GM19099 (cell line): ENCODE measurements around the gene NAV3.

Experiments
- POLR2A ChIP-seq: IDR thresholded peaks from 3 replicates; pipeline ENCODE4 v1.6.1; 2011; ENCODE audit warnings: low read depth; ENCODE audit not compliant: insufficient read length; ENCODE audit errors: extremely low read depth

The NAV3 gene

GRCh38 chr12:78038541-78038940 lies 207.8 kb downstream of the NAV3 start:
- no peak for TF ChIP-seq POLR2A

GRCh38 chr12:78038986-78039385 lies 208.3 kb downstream of the NAV3 start:
- no peak for TF ChIP-seq POLR2A

GRCh38 chr12:78040111-78040510 lies 209.4 kb downstream of the NAV3 start:
- TF ChIP-seq POLR2A, result no peak

DNA sequence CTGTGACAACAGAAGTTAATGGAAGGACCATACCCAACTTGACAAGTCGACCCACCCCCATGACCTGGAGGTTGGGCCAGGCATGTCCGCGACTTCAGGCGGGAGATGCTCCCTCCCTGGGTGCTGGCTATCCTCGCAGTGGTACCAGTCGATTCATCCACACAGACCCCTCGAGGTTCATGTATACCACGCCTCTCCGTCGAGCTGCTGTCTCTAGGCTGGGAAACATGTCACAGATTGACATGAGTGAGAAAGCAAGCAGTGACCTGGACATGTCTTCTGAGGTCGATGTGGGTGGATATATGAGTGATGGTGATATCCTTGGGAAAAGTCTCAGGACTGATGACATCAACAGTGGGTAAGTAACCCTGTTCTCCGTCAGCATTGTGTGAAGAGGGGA lies 220.1 kb downstream of the NAV3 start:
- TF ChIP-seq POLR2A, result no peak

- TF ChIP-seq POLR2A, result no peak
Measured at GRCh38 chr12:78055545-78055944, 224.9 kb downstream of the NAV3 start.

- no peak for TF ChIP-seq POLR2A
Measured at GRCh38 chr12:78057075-78057474, 226.4 kb downstream of the NAV3 start.

DNA sequence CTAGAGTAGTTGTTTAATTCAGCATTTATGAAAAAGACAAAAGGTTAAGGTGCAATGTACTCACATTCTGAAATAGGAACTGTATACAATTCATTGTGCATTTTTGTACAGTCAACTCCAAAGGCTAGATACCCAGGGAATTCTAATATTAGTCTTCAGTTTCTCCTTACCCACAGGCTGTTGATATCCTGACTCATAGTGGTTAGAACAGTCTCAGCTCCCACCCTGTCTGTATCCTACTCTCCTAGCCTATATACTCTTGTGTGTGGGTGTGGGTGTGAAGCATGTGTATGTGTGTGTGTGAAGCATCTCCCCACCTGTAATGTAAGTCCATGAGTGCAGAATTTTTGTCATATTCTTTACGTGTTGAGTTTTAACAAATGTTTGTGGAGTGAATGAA lies 229.5 kb downstream of the NAV3 start:
- no peak for TF ChIP-seq POLR2A

DNA sequence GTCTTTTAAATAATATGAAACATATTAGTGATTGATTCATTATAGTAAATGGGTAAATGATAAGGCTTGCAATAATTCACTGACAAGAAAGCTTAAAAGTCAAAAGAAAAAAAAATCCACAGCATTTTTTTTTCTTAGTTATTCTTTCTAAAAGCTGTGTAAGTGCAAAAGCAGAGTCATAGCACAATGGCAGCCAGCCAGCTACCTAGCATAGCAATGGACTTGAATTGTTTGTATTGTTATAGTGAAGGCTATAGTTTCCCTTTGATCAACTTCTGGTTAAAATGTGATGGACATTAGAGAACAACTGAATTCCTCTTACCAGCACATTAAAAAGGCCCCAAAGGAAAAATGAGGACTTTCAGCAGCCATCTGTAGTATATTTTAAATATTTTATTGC lies 232.1 kb downstream of the NAV3 start:
- TF ChIP-seq POLR2A, result no peak

DNA sequence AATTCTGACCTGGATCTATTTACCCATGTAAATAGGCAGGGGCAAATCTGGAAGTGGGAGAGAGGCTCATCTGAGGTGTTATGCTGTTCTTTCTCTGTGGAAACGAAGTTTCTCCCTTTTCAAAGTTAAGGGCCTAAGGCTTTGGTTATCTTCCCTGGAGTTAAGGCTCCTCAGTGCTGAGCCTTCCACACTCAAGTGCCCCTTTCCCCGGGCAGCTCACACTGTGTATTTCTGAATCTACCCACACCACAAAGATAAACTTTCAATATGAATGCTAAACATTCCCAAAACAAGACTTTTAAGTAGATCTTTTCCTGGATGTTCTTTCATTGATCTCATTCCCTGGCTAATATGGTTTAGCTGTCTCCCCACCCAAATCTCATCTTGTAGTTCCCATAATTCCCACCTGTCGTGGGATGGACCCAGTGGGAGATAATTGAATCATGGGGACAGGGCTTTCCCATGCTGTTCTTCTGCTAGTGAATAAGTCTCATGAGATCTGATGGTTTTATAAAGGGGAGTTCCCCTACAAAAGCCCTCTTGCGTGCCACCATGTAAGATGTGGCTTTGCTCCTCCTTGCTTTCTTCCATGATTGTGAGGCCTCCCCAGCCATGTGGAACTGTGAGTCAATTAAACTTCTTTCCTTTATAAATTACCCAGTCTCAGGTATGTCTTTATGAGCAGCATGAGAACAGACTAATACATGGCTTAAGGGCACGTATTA lies 251.1 kb downstream of the NAV3 start:
- no peak for TF ChIP-seq POLR2A

- no peak for TF ChIP-seq POLR2A
Measured at GRCh38 chr12:78085542-78086182, 255.0 kb downstream of the NAV3 start.

- no peak for TF ChIP-seq POLR2A
Measured at GRCh38 chr12:78086553-78087362, 256.1 kb downstream of the NAV3 start.

- TF ChIP-seq POLR2A, result no peak
Measured at GRCh38 chr12:78087363-78087675, 256.6 kb downstream of the NAV3 start.

- TF ChIP-seq POLR2A, result no peak
Measured at GRCh38 chr12:78088391-78088832, 257.7 kb downstream of the NAV3 start.

GRCh38 chr12:78090266-78090665 lies 259.6 kb downstream of the NAV3 start:
- TF ChIP-seq POLR2A, result no peak

DNA sequence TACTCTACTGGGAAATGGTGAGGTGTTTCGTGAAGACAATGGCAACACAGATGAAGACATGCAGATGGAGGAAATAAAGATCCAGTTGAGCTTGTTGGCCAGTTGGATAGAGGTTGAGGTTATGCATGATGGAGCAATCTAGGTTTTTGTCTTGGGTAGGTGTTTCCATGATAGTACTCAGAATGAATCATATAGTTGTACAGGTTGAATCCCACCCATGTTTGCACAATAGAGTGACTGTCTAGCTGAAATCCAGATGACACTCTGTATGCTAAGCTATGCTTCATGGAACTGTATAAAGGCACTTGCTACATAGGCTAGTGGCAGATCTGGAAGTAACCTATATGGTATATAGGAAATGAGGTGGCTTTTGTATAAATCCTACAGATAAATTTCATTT lies 264.9 kb downstream of the NAV3 start:
- no peak for TF ChIP-seq POLR2A
